ENCODE results near the gene ANKRD36B.
"Not testable (repeated sequence)": the region's sequence is repeated elsewhere in the genome, so short reads cannot be mapped to it uniquely, and the experiment has no call there.

ANKRD36B gene

GRCh38 chr2:97596180-97596579, 6.5 kb upstream of the ANKRD36B start:
- not testable (repeated sequence) for H3K9me2 ChIP-seq (replicated peaks; ENCODE audit: control insufficient read depth, low read length); H4K20me1 ChIP-seq (ENCODE audit: control insufficient read depth, insufficient read depth, low read depth, low read length); H3K9me3 ChIP-seq (ENCODE audit: control insufficient read depth, insufficient read depth, low read length); H3K27ac ChIP-seq (ENCODE audit: low read depth, low read length); H3F3A ChIP-seq (ENCODE audit: control insufficient read depth, insufficient read depth); H3K36me3 ChIP-seq (ENCODE audit: control insufficient read depth, low read length); H3K4me1 ChIP-seq (ENCODE audit: control insufficient read depth, low read length); H3K27me3 ChIP-seq (ENCODE audit: control insufficient read depth, low read length); H3K4me3 ChIP-seq (ENCODE audit: low read length); H3K4me2 ChIP-seq (ENCODE audit: low read length); H3K79me2 ChIP-seq (ENCODE audit: control insufficient read depth, low read length)

GRCh38 chr2:97593520-97593919, 3.8 kb upstream of the ANKRD36B start:
- H3K4me2 ChIP-seq (ENCODE audit: low read length); H3K9me2 ChIP-seq (replicated peaks; ENCODE audit: control insufficient read depth, low read length); H3F3A ChIP-seq (ENCODE audit: control insufficient read depth, insufficient read depth); H4K20me1 ChIP-seq (ENCODE audit: control insufficient read depth, insufficient read depth, low read depth, low read length); H3K36me3 ChIP-seq (ENCODE audit: control insufficient read depth, low read length); H3K27ac ChIP-seq (ENCODE audit: low read depth, low read length); H3K79me2 ChIP-seq (ENCODE audit: control insufficient read depth, low read length); H3K4me1 ChIP-seq (ENCODE audit: control insufficient read depth, low read length); H3K4me3 ChIP-seq (ENCODE audit: low read length); H3K27me3 ChIP-seq (ENCODE audit: control insufficient read depth, low read length); H3K9me3 ChIP-seq (ENCODE audit: control insufficient read depth, insufficient read depth, low read length): not testable (repeated sequence)

GRCh38 chr2:97590515-97591394, 1.1 kb upstream of the ANKRD36B start:
- not testable (repeated sequence) for H3K79me2 ChIP-seq (ENCODE audit: control insufficient read depth, low read length); H3K9me2 ChIP-seq (replicated peaks; ENCODE audit: control insufficient read depth, low read length); H3K27me3 ChIP-seq (ENCODE audit: control insufficient read depth, low read length); H3K36me3 ChIP-seq (ENCODE audit: control insufficient read depth, low read length); H3K9me3 ChIP-seq (ENCODE audit: control insufficient read depth, insufficient read depth, low read length); H4K20me1 ChIP-seq (ENCODE audit: control insufficient read depth, insufficient read depth, low read depth, low read length); H3K4me1 ChIP-seq (ENCODE audit: control insufficient read depth, low read length); H3F3A ChIP-seq (ENCODE audit: control insufficient read depth, insufficient read depth)
- peak overlapping the region; percentile 88 for H3K4me3 ChIP-seq (ENCODE audit: low read length)
- peak; percentile 83 for TF ChIP-seq CTCF (IDR thresholded peaks at IDR 0.05; ENCODE audit: low read depth, low read length, poor library complexity, severe bottlenecking)
- H3K4me2 ChIP-seq (ENCODE audit: low read length), result peak overlapping the region; percentile 100
- H3K27ac ChIP-seq (ENCODE audit: low read depth, low read length), result peak overlapping the region; percentile 75

- not testable (repeated sequence) for H3K36me3 ChIP-seq (ENCODE audit: control insufficient read depth, low read length); H3K9me3 ChIP-seq (ENCODE audit: control insufficient read depth, insufficient read depth, low read length); H3K9me2 ChIP-seq (replicated peaks; ENCODE audit: control insufficient read depth, low read length); H4K20me1 ChIP-seq (ENCODE audit: control insufficient read depth, insufficient read depth, low read depth, low read length); H3K27me3 ChIP-seq (ENCODE audit: control insufficient read depth, low read length); H3K4me1 ChIP-seq (ENCODE audit: control insufficient read depth, low read length); H3F3A ChIP-seq (ENCODE audit: control insufficient read depth, insufficient read depth); H3K79me2 ChIP-seq (ENCODE audit: control insufficient read depth, low read length)
- Histone ChIP-seq H3K4me3 (ENCODE audit: low read length) (peak overlapping the region; percentile 84), H3K27ac (ENCODE audit: low read depth, low read length) (peak overlapping the region; percentile 75), H3K4me2 (ENCODE audit: low read length) (peak overlapping the region; percentile 66)
Observed at GRCh38 chr2:97589257-97589597, 450 bp downstream of the ANKRD36B start.

- not testable (repeated sequence) for H3F3A ChIP-seq (ENCODE audit: control insufficient read depth, insufficient read depth); H3K27ac ChIP-seq (ENCODE audit: low read depth, low read length); H4K20me1 ChIP-seq (ENCODE audit: control insufficient read depth, insufficient read depth, low read depth, low read length); H3K27me3 ChIP-seq (ENCODE audit: control insufficient read depth, low read length); H3K4me3 ChIP-seq (ENCODE audit: low read length); H3K36me3 ChIP-seq (ENCODE audit: control insufficient read depth, low read length); H3K79me2 ChIP-seq (ENCODE audit: control insufficient read depth, low read length); H3K9me3 ChIP-seq (ENCODE audit: control insufficient read depth, insufficient read depth, low read length); H3K9me2 ChIP-seq (replicated peaks; ENCODE audit: control insufficient read depth, low read length); H3K4me2 ChIP-seq (ENCODE audit: low read length)
- H3K4me1 ChIP-seq (ENCODE audit: control insufficient read depth, low read length), result peaks cover 19% of the 10 kb centered on the region
Observed at GRCh38 chr2:97565674-97566073, 24.0 kb downstream of the ANKRD36B start.

- not testable (repeated sequence) for H4K20me1 ChIP-seq (ENCODE audit: control insufficient read depth, insufficient read depth, low read depth, low read length); H3K9me3 ChIP-seq (ENCODE audit: control insufficient read depth, insufficient read depth, low read length)
Observed at GRCh38 chr2:97552406-97552805, 37.3 kb downstream of the ANKRD36B start.

GRCh38 chr2:97550498-97550897, 39.2 kb downstream of the ANKRD36B start:
- H3K27ac ChIP-seq (ENCODE audit: low read depth, low read length); H3K4me1 ChIP-seq (ENCODE audit: control insufficient read depth, low read length); H3K4me2 ChIP-seq (ENCODE audit: low read length); H4K20me1 ChIP-seq (ENCODE audit: control insufficient read depth, insufficient read depth, low read depth, low read length); H3K9me2 ChIP-seq (replicated peaks; ENCODE audit: control insufficient read depth, low read length); H3F3A ChIP-seq (ENCODE audit: control insufficient read depth, insufficient read depth); H3K79me2 ChIP-seq (ENCODE audit: control insufficient read depth, low read length); H3K9me3 ChIP-seq (ENCODE audit: control insufficient read depth, insufficient read depth, low read length); H3K4me3 ChIP-seq (ENCODE audit: low read length); H3K27me3 ChIP-seq (ENCODE audit: control insufficient read depth, low read length): not testable (repeated sequence)
- peaks cover 23% of the 10 kb centered on the region for H3K36me3 ChIP-seq (ENCODE audit: control insufficient read depth, low read length)

More at GRCh38 chr2:97552406-97552805, 37.3 kb downstream of the ANKRD36B start:
- not testable (repeated sequence) for H3F3A ChIP-seq (ENCODE audit: control insufficient read depth, insufficient read depth); H3K27me3 ChIP-seq (ENCODE audit: control insufficient read depth, low read length); H3K79me2 ChIP-seq (ENCODE audit: control insufficient read depth, low read length); H3K27ac ChIP-seq (ENCODE audit: low read depth, low read length); H3K9me2 ChIP-seq (replicated peaks; ENCODE audit: control insufficient read depth, low read length); H3K4me1 ChIP-seq (ENCODE audit: control insufficient read depth, low read length); H3K4me2 ChIP-seq (ENCODE audit: low read length); H3K4me3 ChIP-seq (ENCODE audit: low read length)
- H3K36me3 ChIP-seq (ENCODE audit: control insufficient read depth, low read length), result peaks cover 25% of the 10 kb centered on the region

Measured in DOHH2 (cell line).